GM10847 (cell line): Measurements from ENCODE around the gene BCL2A1.

Experiments
- POLR2A ChIP-seq: IDR thresholded peaks from 2 replicates; pipeline ENCODE4 v1.6.1; 2011; ENCODE audit not compliant: insufficient read length; ENCODE audit errors: extremely low read depth

BCL2A1 gene

DNA sequence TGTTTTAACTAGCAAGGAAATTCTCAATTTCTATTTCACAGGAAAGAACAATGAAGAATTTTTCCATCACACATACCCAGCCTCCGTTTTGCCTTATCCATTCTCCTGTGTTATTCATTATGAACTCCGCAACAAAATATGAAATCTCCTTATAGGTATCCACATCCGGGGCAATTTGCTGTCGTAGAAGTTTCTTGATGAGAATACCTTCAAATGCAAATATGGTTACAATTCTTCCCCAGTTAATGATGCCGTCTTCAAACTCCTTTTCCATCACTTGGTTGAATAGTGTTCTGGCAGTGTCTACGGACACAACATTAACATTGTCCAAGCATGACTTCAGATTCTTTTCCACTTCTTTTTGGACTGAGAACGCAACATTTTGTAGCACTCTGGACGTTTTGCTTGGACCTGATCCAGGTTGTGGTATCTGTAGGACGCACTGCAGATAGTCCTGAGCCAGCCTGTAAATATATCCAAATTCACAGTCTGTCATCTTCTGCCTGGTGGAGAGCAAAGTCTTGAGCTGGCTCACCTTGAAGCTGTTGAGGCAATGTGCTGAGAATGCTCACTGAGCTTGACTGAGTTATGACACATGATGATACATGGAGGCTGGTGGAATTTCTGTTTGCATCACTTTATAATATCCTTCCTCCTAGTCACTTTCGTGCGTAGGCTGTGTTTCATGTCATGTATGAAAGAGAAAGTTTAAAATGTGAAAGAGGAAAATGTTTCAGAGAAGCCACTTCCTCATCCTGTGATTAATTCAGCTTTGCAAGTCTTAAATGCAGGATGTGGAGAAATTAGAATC lies at the start of gene BCL2A1:
Gene BCL2A1 (minus strand): TSS at position 573 of the 811 bp plus-strand sequence. CDS start 77 bp downstream, at position 496.
- peak; percentile 45 for TF ChIP-seq POLR2A

DNA sequence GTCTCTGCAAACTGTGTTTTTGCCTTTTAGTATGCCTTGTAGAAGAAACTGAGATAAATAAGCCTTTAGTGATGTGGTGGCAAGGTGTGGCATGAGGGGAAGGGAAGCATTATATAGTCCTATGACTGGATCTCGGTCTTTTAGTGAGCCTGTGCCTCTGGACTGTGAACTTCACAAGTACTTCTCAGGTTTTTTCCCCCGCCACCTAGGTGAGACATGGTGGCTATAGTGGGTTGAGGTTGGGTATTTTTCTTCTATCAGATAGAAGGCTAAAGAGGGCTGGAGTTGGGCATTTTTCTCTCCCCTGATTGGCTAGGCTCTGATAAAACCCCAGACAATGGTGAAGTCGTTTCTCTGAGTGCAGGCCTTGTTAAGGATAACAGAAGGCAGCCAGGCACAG lies 49.7 kb upstream of the BCL2A1 start:
- no peak for TF ChIP-seq POLR2A

DNA sequence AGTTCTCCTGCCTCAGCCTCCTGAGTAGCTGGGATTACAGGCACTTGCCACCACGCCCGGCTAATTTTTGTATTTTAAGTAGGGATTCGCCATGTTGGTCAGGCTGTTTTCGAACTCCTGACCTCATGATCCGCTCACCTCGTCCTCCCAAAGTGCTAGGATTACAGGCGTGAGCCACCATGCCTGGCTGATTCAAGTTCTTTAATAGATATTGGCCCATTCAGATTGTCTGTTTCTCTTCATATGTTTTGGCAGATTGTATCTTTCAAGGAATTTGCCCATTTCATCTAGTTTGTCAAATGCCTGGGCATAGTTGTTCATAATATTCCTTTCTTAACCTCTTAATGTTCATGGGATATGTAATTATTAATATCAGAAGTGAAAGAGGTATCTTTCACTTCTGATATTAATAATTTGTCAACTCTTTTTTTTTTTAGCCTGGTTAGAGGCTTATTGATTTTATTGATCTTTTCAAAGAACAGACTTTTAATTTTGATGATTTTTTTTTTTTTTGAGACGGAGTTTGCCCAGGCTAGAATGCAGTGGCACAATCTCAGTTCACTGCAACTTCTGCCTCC lies 48.3 kb upstream of the BCL2A1 start:
- no peak for TF ChIP-seq POLR2A

DNA sequence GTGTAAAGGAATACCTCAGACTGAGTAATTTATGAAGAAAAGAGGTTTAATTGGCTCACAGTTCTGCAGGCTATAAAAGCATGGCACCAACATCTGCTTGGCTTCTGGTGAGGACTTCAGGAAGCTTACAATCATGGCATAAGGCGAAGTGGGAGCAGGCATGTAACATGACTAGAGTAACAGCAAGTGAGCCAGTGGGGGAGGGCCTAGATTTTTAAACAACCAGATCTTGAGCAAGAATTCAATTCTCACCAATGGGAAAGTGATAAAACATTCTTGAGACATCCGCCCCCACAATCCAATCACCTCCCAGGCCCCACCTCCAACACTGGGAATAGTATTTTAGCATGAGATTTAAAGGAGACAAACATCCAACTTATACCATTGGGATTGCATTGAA lies 44.2 kb upstream of the BCL2A1 start:
- no peak for TF ChIP-seq POLR2A

DNA sequence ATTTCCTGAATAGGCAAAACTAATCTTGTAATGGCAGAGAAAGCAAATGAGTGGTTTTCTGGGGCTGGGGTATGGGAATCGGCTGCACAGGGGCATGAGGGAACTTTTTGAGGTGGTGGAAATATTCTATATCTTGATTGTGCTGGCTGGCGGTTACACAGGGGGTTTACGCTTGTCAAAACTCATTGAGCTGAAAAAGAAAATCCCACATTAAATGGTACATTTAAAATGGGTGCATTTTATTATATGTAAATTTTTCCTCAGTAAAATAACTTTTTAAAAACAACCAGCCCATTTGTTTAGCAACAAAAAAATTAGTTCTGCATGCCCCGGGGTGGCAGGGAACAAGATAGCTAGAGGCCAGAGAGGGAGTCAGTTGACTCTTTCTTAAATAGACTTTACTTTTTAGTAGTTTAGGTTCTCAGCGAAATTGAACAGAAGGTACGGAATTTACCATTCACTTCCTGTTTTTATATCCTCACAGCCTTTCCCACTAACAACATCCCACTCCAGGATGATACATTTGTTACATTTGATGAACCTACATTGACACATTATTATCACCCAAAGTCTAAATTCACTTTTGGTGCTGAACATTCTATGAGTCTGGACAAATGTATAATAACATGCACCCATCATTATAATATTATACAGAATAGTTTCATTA lies 41.2 kb upstream of the BCL2A1 start:
- TF ChIP-seq POLR2A, result no peak

DNA sequence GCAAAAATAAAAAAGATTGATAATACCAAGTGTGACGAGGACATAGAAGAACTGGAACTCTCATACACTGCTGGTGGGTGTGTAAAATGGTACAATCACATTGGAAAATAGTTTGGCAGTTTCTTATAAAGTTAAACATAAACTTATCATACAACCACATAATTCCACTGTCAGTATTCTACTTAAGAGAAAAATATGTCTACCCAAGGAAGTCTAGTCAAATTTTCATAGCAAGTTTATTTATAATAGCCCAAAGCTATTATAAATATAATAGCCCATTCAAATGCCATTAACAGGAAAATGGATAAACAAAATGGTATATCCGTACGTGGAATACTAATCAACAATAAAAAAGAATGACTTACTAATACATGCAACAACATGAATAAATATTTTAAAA lies 40.6 kb upstream of the BCL2A1 start:
- no peak for TF ChIP-seq POLR2A

DNA sequence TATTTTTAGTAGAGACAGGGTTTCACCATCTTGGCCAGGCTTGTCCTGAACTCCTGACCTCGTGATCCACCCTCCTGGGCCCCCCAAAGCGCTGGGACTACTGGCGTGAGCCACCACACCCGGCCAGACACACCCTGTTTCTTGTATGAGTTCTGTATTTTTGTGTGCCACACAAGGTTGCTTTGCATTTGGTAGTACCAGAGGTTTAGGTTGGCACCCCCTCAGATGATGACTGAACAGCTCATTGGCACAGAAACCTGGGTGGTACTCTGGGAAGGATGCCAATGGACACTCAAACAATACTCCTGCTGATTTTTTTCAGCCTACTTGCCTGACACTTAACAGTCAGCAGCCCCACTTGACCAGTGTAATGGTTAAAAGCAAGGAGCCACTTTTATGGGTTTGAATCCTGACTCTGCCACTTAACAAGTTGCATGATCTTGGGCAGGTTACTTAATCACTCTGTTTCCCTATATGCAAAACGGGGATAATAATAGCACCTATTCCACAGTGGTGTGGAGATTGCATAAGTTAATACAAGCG lies 39.2 kb upstream of the BCL2A1 start:
- no peak for TF ChIP-seq POLR2A

DNA sequence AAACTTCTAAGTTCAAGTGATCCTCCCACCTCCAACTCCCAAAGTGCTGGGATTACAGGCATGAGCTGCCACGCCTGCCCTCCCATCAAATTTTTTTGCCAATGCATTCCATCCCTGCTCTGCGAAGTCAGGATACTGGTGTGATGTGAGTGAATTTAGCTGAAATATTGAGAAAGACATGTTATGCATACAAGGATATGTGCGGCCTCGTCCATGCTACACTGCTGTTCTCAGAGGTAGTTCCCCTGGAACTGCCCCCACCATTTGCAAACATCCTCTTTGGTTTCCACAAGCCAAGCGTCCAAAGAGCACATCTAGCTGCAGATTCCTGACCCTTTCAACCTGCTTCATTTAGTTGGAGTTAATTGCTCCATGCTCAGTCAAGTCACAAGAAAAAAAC lies 36.5 kb upstream of the BCL2A1 start:
- no peak for TF ChIP-seq POLR2A

DNA sequence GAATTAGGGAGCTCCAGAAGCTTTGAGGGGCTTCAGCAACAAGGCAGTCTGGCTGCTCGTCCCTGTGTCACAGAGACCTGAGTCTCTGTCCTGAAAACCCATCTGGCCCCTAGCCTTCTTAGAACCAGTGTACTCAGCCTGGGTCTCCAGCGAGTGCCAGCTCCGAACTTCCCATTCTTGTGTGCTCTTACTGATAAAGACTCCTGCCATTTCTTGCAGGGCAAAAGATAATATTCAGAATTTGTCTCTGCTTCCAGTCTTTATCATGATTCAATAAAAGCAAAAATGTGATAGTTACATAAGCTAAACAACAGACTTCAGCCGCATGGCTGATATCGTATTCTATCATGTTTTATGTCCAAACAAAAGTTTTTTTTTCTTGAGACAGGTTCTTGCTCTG lies 36.0 kb upstream of the BCL2A1 start:
- TF ChIP-seq POLR2A, result no peak

DNA sequence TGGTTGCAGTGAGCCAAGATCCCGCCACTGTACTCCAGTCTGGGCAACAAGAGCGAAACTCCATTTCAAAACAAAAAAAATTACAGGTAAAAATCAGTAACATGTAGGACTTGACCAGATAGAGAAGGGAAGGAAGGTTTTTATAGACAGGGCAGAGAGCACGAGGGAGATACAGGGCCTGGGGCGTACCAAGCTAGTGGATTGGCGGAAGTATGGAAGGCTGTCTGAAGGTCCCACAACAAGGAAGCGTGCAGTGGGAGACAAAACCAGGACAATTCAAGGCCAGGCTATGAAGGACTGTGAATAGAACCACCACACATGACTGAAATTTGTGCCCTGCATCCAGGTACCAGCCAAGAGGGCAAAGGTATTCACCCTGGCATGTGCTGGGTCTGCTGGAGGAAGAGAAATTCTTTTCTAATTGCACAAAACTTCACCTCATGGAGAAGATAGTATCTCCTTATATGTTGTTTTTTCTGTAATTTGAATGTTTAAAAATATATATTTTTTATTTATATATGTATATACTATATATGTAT lies 33.0 kb upstream of the BCL2A1 start:
- TF ChIP-seq POLR2A, result no peak

DNA sequence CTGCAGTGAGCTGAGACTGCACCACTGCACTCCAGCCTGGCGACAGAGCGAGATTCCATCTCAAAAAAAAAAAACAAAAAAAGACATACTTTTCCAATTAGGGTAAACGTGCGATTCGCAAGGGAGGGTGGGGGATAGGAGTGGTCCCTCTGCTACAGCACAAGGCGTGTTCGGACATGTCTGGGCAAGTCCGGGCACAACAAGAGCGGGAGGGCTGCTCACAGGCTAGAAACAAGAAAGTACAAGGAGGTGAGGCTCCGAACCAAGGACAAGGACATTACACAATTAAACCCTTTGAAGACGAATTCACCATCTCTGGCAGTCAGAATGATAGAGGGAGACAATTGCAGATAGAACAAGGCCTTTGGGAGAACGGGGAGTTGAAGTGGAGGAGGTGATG lies 32.2 kb upstream of the BCL2A1 start:
- no peak for TF ChIP-seq POLR2A

DNA sequence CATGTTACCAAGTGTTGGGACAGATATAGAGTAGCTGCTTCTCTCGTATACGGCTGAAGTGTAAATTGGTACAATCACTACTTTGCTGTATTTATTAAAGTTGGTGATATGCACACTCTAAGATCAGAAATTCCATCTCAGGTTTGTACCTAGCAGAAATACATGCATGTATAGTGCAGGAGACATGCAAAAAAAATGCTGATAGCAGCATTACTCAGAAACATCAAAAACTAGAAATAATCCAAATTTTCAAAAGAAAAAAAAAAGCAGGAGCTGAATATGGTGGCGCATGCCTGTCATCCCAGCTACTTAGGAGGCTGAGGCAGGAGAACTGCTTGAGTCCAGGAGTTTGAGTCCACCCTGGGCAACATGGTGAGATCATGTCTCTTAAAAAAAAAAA lies 31.3 kb upstream of the BCL2A1 start:
- no peak for TF ChIP-seq POLR2A

DNA sequence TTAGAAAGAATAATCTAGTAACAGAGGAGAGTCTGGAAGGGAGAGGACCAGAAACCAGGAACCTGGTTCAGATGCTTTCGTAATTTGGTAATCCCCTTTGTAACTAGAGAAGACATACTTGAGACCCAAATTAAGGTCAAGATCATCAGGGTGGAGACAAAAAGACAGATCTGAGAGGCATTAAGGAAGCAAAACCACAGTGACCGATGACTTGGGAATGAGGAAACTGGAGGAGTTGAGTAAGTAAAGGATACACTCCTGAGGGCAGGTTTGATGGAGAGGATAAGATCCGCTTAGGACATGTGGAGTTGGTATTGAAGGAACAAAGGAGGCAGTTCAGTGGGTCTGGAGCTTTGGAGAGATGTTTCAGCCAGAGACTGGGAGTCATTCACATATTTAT lies 23.6 kb upstream of the BCL2A1 start:
- no peak for TF ChIP-seq POLR2A

DNA sequence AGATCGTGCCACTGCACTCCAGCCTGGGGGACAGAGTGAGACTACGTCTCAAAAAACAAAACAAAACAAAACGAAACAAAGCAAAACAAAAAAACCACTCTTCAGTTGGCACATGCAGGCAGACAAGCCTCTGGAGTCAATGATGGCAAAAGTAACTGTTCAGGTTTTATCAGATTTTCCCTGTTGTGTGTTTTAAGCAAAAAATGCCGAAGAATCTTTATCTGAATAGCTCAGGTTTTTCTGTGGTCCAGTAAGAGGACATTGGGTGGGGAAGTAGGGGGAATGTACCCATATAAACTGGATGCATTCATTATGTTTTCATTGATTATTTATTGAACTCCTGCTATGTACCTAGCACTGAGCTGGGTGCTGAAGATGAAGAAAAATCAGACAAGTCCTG lies 20.8 kb upstream of the BCL2A1 start:
- no peak for TF ChIP-seq POLR2A

DNA sequence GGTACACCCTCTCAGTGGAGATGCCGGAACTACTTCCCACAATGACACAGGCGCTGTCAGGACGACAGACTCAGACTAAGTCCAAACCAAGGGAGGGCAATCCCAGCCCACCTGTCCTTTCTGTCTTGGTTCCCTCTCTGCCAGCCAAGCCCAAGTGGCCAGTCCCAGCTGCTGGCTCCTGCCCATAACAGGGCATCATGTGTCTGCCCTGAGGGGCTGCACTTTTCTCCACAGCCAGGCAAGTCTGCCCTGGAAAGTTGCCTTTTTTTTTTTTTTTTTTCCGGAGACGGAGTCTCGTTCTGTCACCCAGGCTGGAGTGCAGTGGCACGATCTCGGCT lies 20.0 kb upstream of the BCL2A1 start:
- no peak for TF ChIP-seq POLR2A
